Breast epithelium (tissue), 3 donors: Measurements from ENCODE around the gene CHDH.

Experiments
- POLR2A ChIP-seq: fragments of 450-650 bp; IDR thresholded peaks from one replicate; pipeline ENCODE4 v1.6.1; 2016; ENCODE audit warnings: antibody characterized with exemption, mild to moderate bottlenecking, moderate library complexity
- TF ChIP-seq, protein P1 (sequence below), 3 donors: fragments of 450-650 bp; IDR thresholded peaks; one replicate each; pipeline ENCODE4 v1.5.1; 2016 to 2017; ENCODE audit warnings: antibody characterized with exemption in 3 of 3, mild to moderate bottlenecking in 3 of 3, moderate library complexity in 3 of 3

DNA sequence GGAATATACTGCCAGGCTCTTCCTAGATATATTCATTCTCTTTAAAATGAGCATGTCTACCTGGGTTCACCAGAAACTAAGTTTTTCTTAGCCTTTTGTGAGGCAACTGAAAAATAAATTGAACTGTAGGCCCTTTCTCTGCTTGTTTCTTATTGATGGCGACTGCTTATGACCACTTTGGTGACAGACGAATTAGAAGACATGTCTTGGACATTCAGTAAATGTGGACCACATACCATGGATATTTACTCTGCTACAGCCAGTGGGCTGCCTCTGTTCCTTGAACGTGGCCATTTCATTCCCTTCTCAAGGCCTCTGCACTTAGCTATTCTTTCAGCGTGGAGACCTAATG is 46.0 kb upstream of the CHDH start:
- TF ChIP-seq POLR2A: no peak
- TF ChIP-seq, protein P1, sequence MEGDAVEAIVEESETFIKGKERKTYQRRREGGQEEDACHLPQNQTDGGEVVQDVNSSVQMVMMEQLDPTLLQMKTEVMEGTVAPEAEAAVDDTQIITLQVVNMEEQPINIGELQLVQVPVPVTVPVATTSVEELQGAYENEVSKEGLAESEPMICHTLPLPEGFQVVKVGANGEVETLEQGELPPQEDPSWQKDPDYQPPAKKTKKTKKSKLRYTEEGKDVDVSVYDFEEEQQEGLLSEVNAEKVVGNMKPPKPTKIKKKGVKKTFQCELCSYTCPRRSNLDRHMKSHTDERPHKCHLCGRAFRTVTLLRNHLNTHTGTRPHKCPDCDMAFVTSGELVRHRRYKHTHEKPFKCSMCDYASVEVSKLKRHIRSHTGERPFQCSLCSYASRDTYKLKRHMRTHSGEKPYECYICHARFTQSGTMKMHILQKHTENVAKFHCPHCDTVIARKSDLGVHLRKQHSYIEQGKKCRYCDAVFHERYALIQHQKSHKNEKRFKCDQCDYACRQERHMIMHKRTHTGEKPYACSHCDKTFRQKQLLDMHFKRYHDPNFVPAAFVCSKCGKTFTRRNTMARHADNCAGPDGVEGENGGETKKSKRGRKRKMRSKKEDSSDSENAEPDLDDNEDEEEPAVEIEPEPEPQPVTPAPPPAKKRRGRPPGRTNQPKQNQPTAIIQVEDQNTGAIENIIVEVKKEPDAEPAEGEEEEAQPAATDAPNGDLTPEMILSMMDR (IDR thresholded peaks at IDR 0.05): no peak
